Measurements from ENCODE around the gene GNS. TPM values are rescaled to one million over a fixed set of nuclear protein-coding genes. Genes with fewer than 3 reads are reported as not detected.

Gene GNS
- total and polyA plus RNA-seq, 2 of the 13 experiments (the other 11 are each of a cell fraction or from before 2014, with no cell fraction given) = 49.8 to 51.0 TPM

- TF ChIP-seq PAXIP1 (CRISPR knock-in tag; conservative IDR thresholded peaks at IDR 0.05) (no peak), MAFG (CRISPR knock-in tag; IDR thresholded peaks at IDR 0.05) (no peak), SIN3A (IDR thresholded peaks at IDR 0.05; ENCODE audit: borderline replicate concordance, low read depth, low read length) (peak; percentile 92; the same call in 1 of the 2 replicates), MYC (CRISPR knock-in tag; IDR thresholded peaks at IDR 0.05; ENCODE audit: borderline replicate concordance) (peak; percentile 68; the same call in 1 of the 2 replicates), ISX (CRISPR knock-in tag; conservative IDR thresholded peaks at IDR 0.05) (peak; percentile 50; the same call in 1 of the 2 replicates), ZNF441 (CRISPR knock-in tag; IDR thresholded peaks at IDR 0.05; ENCODE audit: borderline replicate concordance) (no peak; the same call in 1 of the 2 replicates), ZNF891 (CRISPR knock-in tag; IDR thresholded peaks at IDR 0.05) (peak; percentile 79; the same call in 1 of the 2 replicates), ZNF577 (CRISPR knock-in tag; IDR thresholded peaks at IDR 0.05; ENCODE audit: borderline replicate concordance, low read depth) (no peak), GTF2F1 (IDR thresholded peaks at IDR 0.05; ENCODE audit: low read length) (peak; percentile 77; the same call in 1 of the 2 replicates), GABPA (IDR thresholded peaks at IDR 0.05; ENCODE audit: low read depth, low read length) (no peak), GABPA (CRISPR knock-in tag; IDR thresholded peaks at IDR 0.05; ENCODE audit: low read depth) (no peak), ZNF660 (CRISPR knock-in tag; IDR thresholded peaks at IDR 0.05; ENCODE audit: borderline replicate concordance, low read depth) (no peak), ZNF572 (CRISPR knock-in tag; IDR thresholded peaks at IDR 0.05) (peak; percentile 90; the same call in 1 of the 2 replicates), ZNF562 (CRISPR knock-in tag; IDR thresholded peaks at IDR 0.05; ENCODE audit: borderline replicate concordance) (no peak), ISL2 (CRISPR knock-in tag; IDR thresholded peaks at IDR 0.05) (no peak; the same call in 1 of the 2 replicates), ZFP41 (CRISPR knock-in tag; IDR thresholded peaks at IDR 0.05; ENCODE audit: borderline replicate concordance) (no peak), TSC22D2 (CRISPR knock-in tag; IDR thresholded peaks at IDR 0.05; ENCODE audit: borderline replicate concordance) (no peak), ZSCAN21 (CRISPR knock-in tag; IDR thresholded peaks at IDR 0.05; ENCODE audit: borderline replicate concordance) (no peak), ARNT2 (CRISPR knock-in tag; IDR thresholded peaks at IDR 0.05; ENCODE audit: low read depth) (no peak), HMGXB3 (CRISPR knock-in tag; IDR thresholded peaks at IDR 0.05; ENCODE audit: borderline replicate concordance) (0 out of 2 replicates have a peak, but pooled peaks have one; percentile 12), AGO1 (IDR thresholded peaks at IDR 0.05; ENCODE audit: low read depth, low read length, poor library complexity, severe bottlenecking) (peak; percentile 62)
These were observed at the start of gene GNS (continued) for GRCh38 chr12:64759035-64759894.

Measured in HepG2 (cell line).